GM18519 (cell line): ENCODE measurements around the gene NCOA1.
"Not testable (repeated sequence)": the region's sequence is repeated elsewhere in the genome, so short reads cannot be mapped to it uniquely, and the experiment has no call there.

Source experiments
- ATAC-seq: cut with Tn5 transposase; IDR thresholded peaks from one replicate; pipeline ENCODE4 v1.9.1; 2021; ENCODE audit warnings: mild to moderate bottlenecking, moderate library complexity; ENCODE audit not compliant: unreplicated experiment, low FRiP score

The NCOA1 gene

GRCh38 chr2:24490690-24491541 lies at the start of gene NCOA1:
Gene NCOA1 (plus strand): TSS chr2:24491254. CDS start chr2:24658678, 167,424 bp downstream.
- peak; percentile 46 for ATAC-seq

GRCh38 chr2:24448797-24449196 lies 42.3 kb upstream of the NCOA1 start:
- ATAC-seq = no peak

- ATAC-seq = no peak
Observed at GRCh38 chr2:24449344-24449743, 41.7 kb upstream of the NCOA1 start.

GRCh38 chr2:24451805-24452501 lies 39.1 kb upstream of the NCOA1 start:
- no peak for ATAC-seq

- no peak for ATAC-seq
Observed at GRCh38 chr2:24452502-24452885, 38.6 kb upstream of the NCOA1 start.

- ATAC-seq = no peak
Observed at GRCh38 chr2:24453379-24454073, 37.5 kb upstream of the NCOA1 start.

- no peak for ATAC-seq
Observed at GRCh38 chr2:24454294-24454693, 36.8 kb upstream of the NCOA1 start.

- ATAC-seq = no peak
Observed at GRCh38 chr2:24456599-24457556, 34.2 kb upstream of the NCOA1 start.

- no peak for ATAC-seq
Observed at GRCh38 chr2:24457696-24458386, 33.2 kb upstream of the NCOA1 start.

GRCh38 chr2:24459224-24460161 lies 31.6 kb upstream of the NCOA1 start:
- no peak for ATAC-seq

GRCh38 chr2:24461685-24462084 lies 29.4 kb upstream of the NCOA1 start:
- ATAC-seq = no peak

- ATAC-seq = no peak
Observed at GRCh38 chr2:24463271-24463670, 27.8 kb upstream of the NCOA1 start.

GRCh38 chr2:24466871-24467870 lies 23.9 kb upstream of the NCOA1 start:
- ATAC-seq = no peak

- not testable (repeated sequence) for ATAC-seq
Observed at GRCh38 chr2:24468453-24468852, 22.6 kb upstream of the NCOA1 start.

- ATAC-seq = no peak
Observed at GRCh38 chr2:24469148-24469650, 21.9 kb upstream of the NCOA1 start.

- ATAC-seq = no peak
Observed at GRCh38 chr2:24471662-24472061, 19.4 kb upstream of the NCOA1 start.

GRCh38 chr2:24472416-24472815 lies 18.6 kb upstream of the NCOA1 start:
- no peak for ATAC-seq
